SK-N-SH treated with all-trans-retinoic acid at 6 μM for 48 hours (cell line): ENCODE data around the gene ETV6.

Experiments
- ATAC-seq: fragments of 200-7000 bp; cut with Tn5 transposase; 3 replicates; pipeline ENCODE4 v1.9.1; 2020; ENCODE audit warnings: mild to moderate bottlenecking, moderate library complexity
- ARNTL ChIP-seq: fragments of 450-650 bp; formaldehyde crosslinking; IDR thresholded peaks from 2 replicates; pipeline ENCODE4 v1.5.0; 2020; ENCODE audit warnings: low read depth, mild to moderate bottlenecking, moderate library complexity, borderline replicate concordance
- BACH2 ChIP-seq: fragments of 250-450 bp; sonication (Bioruptor Pico); IDR thresholded peaks from 2 replicates; pipeline ENCODE4 v1.9.0; 2021; ENCODE audit warnings: mild to moderate bottlenecking, borderline replicate concordance
- CSDC2 ChIP-seq: fragments of 250-450 bp; sonication (Bioruptor Pico); IDR thresholded peaks from 2 replicates; pipeline ENCODE4 v1.5.0; 2020; ENCODE audit warnings: mild to moderate bottlenecking, moderate library complexity
- ESRRG ChIP-seq: fragments of 250-450 bp; sonication (Bioruptor Pico); IDR thresholded peaks from 2 replicates; pipeline ENCODE4 v1.6.1; 2021; ENCODE audit warnings: mild to moderate bottlenecking
- GLIS3 ChIP-seq: fragments of 250-450 bp; sonication (Bioruptor Pico); IDR thresholded peaks from 2 replicates; pipeline ENCODE4 v1.5.0; 2020; ENCODE audit warnings: mild to moderate bottlenecking, moderate library complexity
- ISL1 ChIP-seq: fragments of 250-450 bp; sonication (Bioruptor Pico); IDR thresholded peaks from 2 replicates; pipeline ENCODE4 v2.1.2; 2022; ENCODE audit warnings: mild to moderate bottlenecking, moderate library complexity
- OSR1 ChIP-seq: fragments of 250-450 bp; sonication (Bioruptor Pico); IDR thresholded peaks from 2 replicates; pipeline ENCODE4 v1.8.0; 2022; ENCODE audit warnings: moderate library complexity, mild to moderate bottlenecking, inconsistent platforms
- PPARA ChIP-seq: fragments of 250-450 bp; sonication (Bioruptor Pico); IDR thresholded peaks from 2 replicates; pipeline ENCODE4 v1.5.0; 2020; ENCODE audit warnings: mild to moderate bottlenecking, borderline replicate concordance
- SNAI2 ChIP-seq: fragments of 250-450 bp; sonication (Bioruptor Pico); IDR thresholded peaks from 2 replicates; pipeline ENCODE4 v1.5.0; 2020; ENCODE audit warnings: mild to moderate bottlenecking, moderate library complexity
- TCF4 ChIP-seq: fragments of 250-450 bp; sonication (Bioruptor Pico); IDR thresholded peaks from 2 replicates; pipeline ENCODE4 v1.8.0; 2021; ENCODE audit warnings: mild to moderate bottlenecking, moderate library complexity, borderline replicate concordance
- TOX ChIP-seq: fragments of 250-450 bp; sonication (Bioruptor Pico); IDR thresholded peaks from 2 replicates; pipeline ENCODE4 v1.8.0; 2021; ENCODE audit warnings: mild to moderate bottlenecking, moderate library complexity, borderline replicate concordance
- ZC3H10 ChIP-seq: fragments of 250-450 bp; sonication (Bioruptor Pico); IDR thresholded peaks from 2 replicates; pipeline ENCODE4 v1.5.1; 2021; ENCODE audit warnings: mild to moderate bottlenecking, moderate library complexity
- ZFP3 ChIP-seq: fragments of 250-450 bp; sonication (Bioruptor Pico); IDR thresholded peaks from 2 replicates; pipeline ENCODE4 v1.5.0; 2020; ENCODE audit warnings: mild to moderate bottlenecking, moderate library complexity
- ZFP30 ChIP-seq: fragments of 450-650 bp; formaldehyde crosslinking; IDR thresholded peaks from 2 replicates; pipeline ENCODE4 v1.5.0; 2022; ENCODE audit warnings: mild to moderate bottlenecking, moderate library complexity
- ZNF565 ChIP-seq: fragments of 450-650 bp; formaldehyde crosslinking; conservative IDR thresholded peaks from 2 replicates; pipeline ENCODE4 v1.5.0; 2020; ENCODE audit warnings: low read depth, mild to moderate bottlenecking, moderate library complexity
- ZNF70 ChIP-seq: fragments of 450-650 bp; formaldehyde crosslinking; IDR thresholded peaks from 2 replicates; pipeline ENCODE4 v1.5.0; 2020; ENCODE audit warnings: mild to moderate bottlenecking, moderate library complexity
- ZNF8 ChIP-seq: fragments of 450-650 bp; formaldehyde crosslinking; IDR thresholded peaks from 2 replicates; pipeline ENCODE4 v1.5.0; 2020; ENCODE audit warnings: mild to moderate bottlenecking, moderate library complexity
- TF ChIP-seq, protein P1 (sequence below): fragments of 250-450 bp; sonication (Bioruptor Pico); IDR thresholded peaks from 2 replicates; pipeline ENCODE4 v1.8.0; 2021; ENCODE audit warnings: low read depth, mild to moderate bottlenecking, moderate library complexity, borderline replicate concordance
- TF ChIP-seq, protein P2 (sequence below): fragments of 250-450 bp; sonication (Bioruptor Pico); IDR thresholded peaks from 2 replicates; pipeline ENCODE4 v1.5.0; 2020; ENCODE audit warnings: mild to moderate bottlenecking, moderate library complexity
- TF ChIP-seq, protein P3 (sequence below): fragments of 250-450 bp; sonication (Bioruptor Pico); IDR thresholded peaks from 2 replicates; pipeline ENCODE4 v1.8.0; 2020; ENCODE audit warnings: mild to moderate bottlenecking, moderate library complexity, borderline replicate concordance
- TF ChIP-seq, protein P4 (sequence below): fragments of 250-450 bp; sonication (Bioruptor Pico); IDR thresholded peaks from 2 replicates; pipeline ENCODE4 v1.5.1; 2021; ENCODE audit warnings: mild to moderate bottlenecking, moderate library complexity
- TF ChIP-seq, protein P5 (sequence below): fragments of 250-450 bp; sonication (Bioruptor Pico); IDR thresholded peaks from 2 replicates; pipeline ENCODE4 v1.5.1; 2020; ENCODE audit warnings: low read depth, mild to moderate bottlenecking, moderate library complexity

Gene ETV6

DNA sequence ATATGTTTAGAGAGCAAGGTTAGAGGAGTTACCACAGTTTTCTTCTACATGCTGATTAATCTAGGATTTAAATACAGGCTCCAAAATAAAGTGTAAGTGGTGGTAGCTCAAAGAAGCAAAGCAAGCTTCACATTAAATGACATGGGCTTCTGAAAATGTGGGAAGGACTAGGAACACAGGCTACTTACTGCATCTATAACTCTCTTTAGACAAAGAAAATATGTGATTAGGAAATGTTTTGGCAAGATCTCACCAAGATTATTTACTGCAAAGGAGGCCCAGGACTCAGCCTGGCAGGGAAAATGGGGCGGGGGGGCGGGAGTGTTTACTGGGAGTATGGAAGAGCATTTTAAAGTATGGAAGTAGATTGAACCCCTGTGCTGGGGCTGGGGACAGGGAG, 39.4 kb downstream of the ETV6 start:
- TF ChIP-seq ZNF8 (CRISPR knock-in tag) (peak; percentile 39; the same call in 1 of the 2 replicates), ZFP3 (CRISPR knock-in tag) (no peak)
- no peak for ATAC-seq

DNA sequence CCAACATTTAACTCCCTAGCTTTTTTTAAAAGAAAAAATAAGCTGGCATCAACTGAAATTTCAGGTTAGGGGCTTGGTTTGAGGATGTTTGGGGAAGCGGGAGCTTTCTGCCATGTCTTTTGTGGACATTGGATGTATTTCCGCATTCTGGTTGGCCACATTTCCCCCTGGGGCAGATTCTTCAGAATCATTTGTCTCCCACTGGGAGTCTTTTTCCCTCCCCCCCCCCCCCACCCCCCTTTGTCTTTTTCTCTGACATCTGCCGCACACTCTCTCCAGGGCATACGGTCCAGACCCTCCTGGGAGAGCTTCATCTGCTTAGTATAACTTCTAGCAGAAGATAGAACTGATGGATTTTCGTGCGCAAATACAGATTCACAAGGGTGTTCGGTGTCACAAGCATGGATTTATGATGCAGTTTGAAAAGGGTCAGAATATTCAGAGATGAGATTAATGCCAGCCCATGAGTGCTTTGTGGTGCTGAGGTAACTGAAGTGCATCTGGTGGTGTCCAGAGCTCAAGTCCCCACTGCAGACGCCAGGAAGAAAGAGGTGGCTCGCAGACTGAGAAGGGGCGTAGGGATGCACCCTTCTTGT, 40.2 kb downstream of the ETV6 start:
- peak; percentile 38; the same call in 1 of the 3 replicates for ATAC-seq
- TF ChIP-seq, protein P1, sequence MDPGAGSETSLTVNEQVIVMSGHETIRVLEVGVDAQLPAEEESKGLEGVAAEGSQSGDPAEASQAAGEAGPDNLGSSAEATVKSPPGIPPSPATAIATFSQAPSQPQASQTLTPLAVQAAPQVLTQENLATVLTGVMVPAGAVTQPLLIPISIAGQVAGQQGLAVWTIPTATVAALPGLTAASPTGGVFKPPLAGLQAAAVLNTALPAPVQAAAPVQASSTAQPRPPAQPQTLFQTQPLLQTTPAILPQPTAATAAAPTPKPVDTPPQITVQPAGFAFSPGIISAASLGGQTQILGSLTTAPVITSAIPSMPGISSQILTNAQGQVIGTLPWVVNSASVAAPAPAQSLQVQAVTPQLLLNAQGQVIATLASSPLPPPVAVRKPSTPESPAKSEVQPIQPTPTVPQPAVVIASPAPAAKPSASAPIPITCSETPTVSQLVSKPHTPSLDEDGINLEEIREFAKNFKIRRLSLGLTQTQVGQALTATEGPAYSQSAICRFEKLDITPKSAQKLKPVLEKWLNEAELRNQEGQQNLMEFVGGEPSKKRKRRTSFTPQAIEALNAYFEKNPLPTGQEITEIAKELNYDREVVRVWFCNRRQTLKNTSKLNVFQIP (CRISPR knock-in tag), result no peak
- TF ChIP-seq, protein P2, sequence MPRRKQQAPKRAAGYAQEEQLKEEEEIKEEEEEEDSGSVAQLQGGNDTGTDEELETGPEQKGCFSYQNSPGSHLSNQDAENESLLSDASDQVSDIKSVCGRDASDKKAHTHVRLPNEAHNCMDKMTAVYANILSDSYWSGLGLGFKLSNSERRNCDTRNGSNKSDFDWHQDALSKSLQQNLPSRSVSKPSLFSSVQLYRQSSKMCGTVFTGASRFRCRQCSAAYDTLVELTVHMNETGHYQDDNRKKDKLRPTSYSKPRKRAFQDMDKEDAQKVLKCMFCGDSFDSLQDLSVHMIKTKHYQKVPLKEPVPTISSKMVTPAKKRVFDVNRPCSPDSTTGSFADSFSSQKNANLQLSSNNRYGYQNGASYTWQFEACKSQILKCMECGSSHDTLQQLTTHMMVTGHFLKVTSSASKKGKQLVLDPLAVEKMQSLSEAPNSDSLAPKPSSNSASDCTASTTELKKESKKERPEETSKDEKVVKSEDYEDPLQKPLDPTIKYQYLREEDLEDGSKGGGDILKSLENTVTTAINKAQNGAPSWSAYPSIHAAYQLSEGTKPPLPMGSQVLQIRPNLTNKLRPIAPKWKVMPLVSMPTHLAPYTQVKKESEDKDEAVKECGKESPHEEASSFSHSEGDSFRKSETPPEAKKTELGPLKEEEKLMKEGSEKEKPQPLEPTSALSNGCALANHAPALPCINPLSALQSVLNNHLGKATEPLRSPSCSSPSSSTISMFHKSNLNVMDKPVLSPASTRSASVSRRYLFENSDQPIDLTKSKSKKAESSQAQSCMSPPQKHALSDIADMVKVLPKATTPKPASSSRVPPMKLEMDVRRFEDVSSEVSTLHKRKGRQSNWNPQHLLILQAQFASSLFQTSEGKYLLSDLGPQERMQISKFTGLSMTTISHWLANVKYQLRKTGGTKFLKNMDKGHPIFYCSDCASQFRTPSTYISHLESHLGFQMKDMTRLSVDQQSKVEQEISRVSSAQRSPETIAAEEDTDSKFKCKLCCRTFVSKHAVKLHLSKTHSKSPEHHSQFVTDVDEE (CRISPR knock-in tag), result peak; percentile 73
- TF ChIP-seq TCF4 (CRISPR knock-in tag) (peak; percentile 43; the same call in 1 of the 2 replicates), ISL1 (CRISPR knock-in tag) (peak; percentile 28; the same call in 1 of the 2 replicates)

DNA sequence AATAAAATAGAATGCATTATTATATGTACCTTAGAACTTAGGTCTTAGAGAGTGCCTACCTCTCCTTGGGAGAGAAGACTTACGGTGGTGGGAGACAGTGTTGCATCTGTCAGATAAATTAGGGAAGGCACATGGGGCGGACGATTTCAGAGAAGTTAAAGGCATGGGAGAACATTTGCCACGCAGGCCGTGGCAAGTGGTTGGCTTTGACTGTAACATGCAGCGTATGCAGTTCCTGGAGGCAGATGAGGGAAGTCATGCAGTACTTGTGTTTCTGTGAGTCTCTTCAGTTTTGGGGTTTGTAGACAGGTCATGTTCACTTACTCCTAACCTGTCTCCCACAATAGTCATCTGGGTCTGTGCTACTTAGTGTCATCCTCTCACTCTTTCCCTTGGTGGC, 43.6 kb downstream of the ETV6 start:
- no peak for ATAC-seq
- TF ChIP-seq TOX (CRISPR knock-in tag) (no peak), TCF4 (CRISPR knock-in tag) (no peak), PPARA (CRISPR knock-in tag) (no peak), ARNTL (CRISPR knock-in tag) (no peak), CSDC2 (CRISPR knock-in tag) (no peak), SNAI2 (no peak), ZNF70 (CRISPR knock-in tag) (no peak)
- TF ChIP-seq, protein P2 (CRISPR knock-in tag), result no peak
- TF ChIP-seq, protein P3, sequence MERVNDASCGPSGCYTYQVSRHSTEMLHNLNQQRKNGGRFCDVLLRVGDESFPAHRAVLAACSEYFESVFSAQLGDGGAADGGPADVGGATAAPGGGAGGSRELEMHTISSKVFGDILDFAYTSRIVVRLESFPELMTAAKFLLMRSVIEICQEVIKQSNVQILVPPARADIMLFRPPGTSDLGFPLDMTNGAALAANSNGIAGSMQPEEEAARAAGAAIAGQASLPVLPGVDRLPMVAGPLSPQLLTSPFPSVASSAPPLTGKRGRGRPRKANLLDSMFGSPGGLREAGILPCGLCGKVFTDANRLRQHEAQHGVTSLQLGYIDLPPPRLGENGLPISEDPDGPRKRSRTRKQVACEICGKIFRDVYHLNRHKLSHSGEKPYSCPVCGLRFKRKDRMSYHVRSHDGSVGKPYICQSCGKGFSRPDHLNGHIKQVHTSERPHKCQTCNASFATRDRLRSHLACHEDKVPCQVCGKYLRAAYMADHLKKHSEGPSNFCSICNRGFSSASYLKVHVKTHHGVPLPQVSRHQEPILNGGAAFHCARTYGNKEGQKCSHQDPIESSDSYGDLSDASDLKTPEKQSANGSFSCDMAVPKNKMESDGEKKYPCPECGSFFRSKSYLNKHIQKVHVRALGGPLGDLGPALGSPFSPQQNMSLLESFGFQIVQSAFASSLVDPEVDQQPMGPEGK (CRISPR knock-in tag), result no peak
- TF ChIP-seq, protein P4, sequence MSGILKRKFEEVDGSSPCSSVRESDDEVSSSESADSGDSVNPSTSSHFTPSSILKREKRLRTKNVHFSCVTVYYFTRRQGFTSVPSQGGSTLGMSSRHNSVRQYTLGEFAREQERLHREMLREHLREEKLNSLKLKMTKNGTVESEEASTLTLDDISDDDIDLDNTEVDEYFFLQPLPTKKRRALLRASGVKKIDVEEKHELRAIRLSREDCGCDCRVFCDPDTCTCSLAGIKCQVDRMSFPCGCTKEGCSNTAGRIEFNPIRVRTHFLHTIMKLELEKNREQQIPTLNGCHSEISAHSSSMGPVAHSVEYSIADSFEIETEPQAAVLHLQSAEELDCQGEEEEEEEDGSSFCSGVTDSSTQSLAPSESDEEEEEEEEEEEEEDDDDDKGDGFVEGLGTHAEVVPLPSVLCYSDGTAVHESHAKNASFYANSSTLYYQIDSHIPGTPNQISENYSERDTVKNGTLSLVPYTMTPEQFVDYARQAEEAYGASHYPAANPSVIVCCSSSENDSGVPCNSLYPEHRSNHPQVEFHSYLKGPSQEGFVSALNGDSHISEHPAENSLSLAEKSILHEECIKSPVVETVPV, result no peak

DNA sequence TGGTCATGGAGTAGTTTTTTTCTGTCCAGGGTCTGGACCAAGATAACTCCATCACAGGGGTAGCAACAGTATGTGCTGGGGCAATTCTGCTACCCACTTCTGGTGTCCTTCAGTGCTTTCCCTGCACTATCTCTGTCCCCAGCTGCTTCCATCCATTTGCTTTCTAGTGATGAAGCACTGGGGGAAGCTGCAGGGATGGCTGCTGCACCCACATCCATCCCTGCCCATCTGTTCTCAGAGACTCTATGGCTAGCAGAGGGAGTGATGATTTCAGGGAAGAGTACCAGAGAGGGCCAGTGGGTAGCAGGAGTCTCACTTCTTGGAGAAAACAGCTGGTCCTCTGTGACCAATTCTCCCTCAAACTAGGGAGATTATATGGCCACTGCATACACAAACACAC, 44.1 kb downstream of the ETV6 start:
- no peak for ATAC-seq
- no peak for TF ChIP-seq ARNTL (CRISPR knock-in tag)
- TF ChIP-seq BACH2 (CRISPR knock-in tag), result no peak
- no peak for TF ChIP-seq OSR1
- no peak for TF ChIP-seq ZC3H10 (CRISPR knock-in tag)
- no peak for TF ChIP-seq TCF4 (CRISPR knock-in tag)
- TF ChIP-seq, protein P4, result no peak
- TF ChIP-seq ZNF70 (CRISPR knock-in tag), result no peak
- no peak for TF ChIP-seq GLIS3 (CRISPR knock-in tag)
- TF ChIP-seq ZFP30, result no peak
- TF ChIP-seq ESRRG, result no peak
- TF ChIP-seq ZNF565 (CRISPR knock-in tag), result no peak
- TF ChIP-seq, protein P5, sequence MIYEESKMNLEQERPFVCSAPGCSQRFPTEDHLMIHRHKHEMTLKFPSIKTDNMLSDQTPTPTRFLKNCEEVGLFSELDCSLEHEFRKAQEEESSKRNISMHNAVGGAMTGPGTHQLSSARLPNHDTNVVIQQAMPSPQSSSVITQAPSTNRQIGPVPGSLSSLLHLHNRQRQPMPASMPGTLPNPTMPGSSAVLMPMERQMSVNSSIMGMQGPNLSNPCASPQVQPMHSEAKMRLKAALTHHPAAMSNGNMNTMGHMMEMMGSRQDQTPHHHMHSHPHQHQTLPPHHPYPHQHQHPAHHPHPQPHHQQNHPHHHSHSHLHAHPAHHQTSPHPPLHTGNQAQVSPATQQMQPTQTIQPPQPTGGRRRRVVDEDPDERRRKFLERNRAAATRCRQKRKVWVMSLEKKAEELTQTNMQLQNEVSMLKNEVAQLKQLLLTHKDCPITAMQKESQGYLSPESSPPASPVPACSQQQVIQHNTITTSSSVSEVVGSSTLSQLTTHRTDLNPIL (CRISPR knock-in tag), result no peak
